Measurements from ENCODE around the gene AKAP9.
"Not testable (repeated sequence)": the region's sequence is repeated elsewhere in the genome, so short reads cannot be mapped to it uniquely, and the experiment has no call there.

The AKAP9 gene

GRCh38 chr7:92006046-92006445 lies 65.4 kb downstream of the AKAP9 start:
- no peak for DNase-seq (ENCODE audit: low read depth in 3 of 3)

GRCh38 chr7:92010215-92010614 lies 69.6 kb downstream of the AKAP9 start:
- DNase-seq (ENCODE audit: low read depth in 3 of 3) = no peak

- DNase-seq (ENCODE audit: low read depth in 3 of 3) = no peak
Observed at GRCh38 chr7:92013611-92014010, 72.9 kb downstream of the AKAP9 start.

GRCh38 chr7:92020636-92021035 lies 80.0 kb downstream of the AKAP9 start:
- DNase-seq (ENCODE audit: low read depth in 3 of 3) = no peak

GRCh38 chr7:92025260-92025659 lies 84.6 kb downstream of the AKAP9 start:
- DNase-seq (ENCODE audit: low read depth in 3 of 3) = no peak

GRCh38 chr7:92026635-92027034 lies 86.0 kb downstream of the AKAP9 start:
- not testable (repeated sequence) for DNase-seq (ENCODE audit: low read depth in 3 of 3)

- not testable (repeated sequence) for DNase-seq (ENCODE audit: low read depth in 3 of 3)
Observed at GRCh38 chr7:92027128-92027527, 86.5 kb downstream of the AKAP9 start.

GRCh38 chr7:92028226-92028625 lies 87.6 kb downstream of the AKAP9 start:
- DNase-seq (ENCODE audit: low read depth in 3 of 3) = no peak

GRCh38 chr7:92028686-92029085 lies 88.0 kb downstream of the AKAP9 start:
- no peak for DNase-seq (ENCODE audit: low read depth in 3 of 3)

GRCh38 chr7:92034116-92034515 lies 93.5 kb downstream of the AKAP9 start:
- no peak for DNase-seq (ENCODE audit: low read depth in 3 of 3)

GRCh38 chr7:92035576-92035975 lies 94.9 kb downstream of the AKAP9 start:
- no peak for DNase-seq (ENCODE audit: low read depth in 3 of 3)

- no peak for DNase-seq (ENCODE audit: low read depth in 3 of 3)
Observed at GRCh38 chr7:92039900-92040299, 99.2 kb downstream of the AKAP9 start.

GRCh38 chr7:92042056-92042737 lies 101.5 kb downstream of the AKAP9 start:
- DNase-seq (ENCODE audit: low read depth in 3 of 3) = no peak

- DNase-seq (ENCODE audit: low read depth in 3 of 3) = no peak
Observed at GRCh38 chr7:92043098-92043497, 102.4 kb downstream of the AKAP9 start.

- DNase-seq (ENCODE audit: low read depth in 3 of 3) = no peak
Observed at GRCh38 chr7:92043637-92044036, 103.0 kb downstream of the AKAP9 start.

- DNase-seq (ENCODE audit: low read depth in 3 of 3) = no peak
Observed at GRCh38 chr7:92044148-92044547, 103.5 kb downstream of the AKAP9 start.

- no peak for DNase-seq (ENCODE audit: low read depth in 3 of 3)
Observed at GRCh38 chr7:92044940-92045339, 104.3 kb downstream of the AKAP9 start.

GRCh38 chr7:92051655-92052054 lies 111.0 kb downstream of the AKAP9 start:
- no peak for DNase-seq (ENCODE audit: low read depth in 3 of 3)

- no peak for DNase-seq (ENCODE audit: low read depth in 3 of 3)
Observed at GRCh38 chr7:92052159-92052558, 111.5 kb downstream of the AKAP9 start.

- no peak for DNase-seq (ENCODE audit: low read depth in 3 of 3)
Observed at GRCh38 chr7:92052684-92053083, 112.0 kb downstream of the AKAP9 start.

- no peak for DNase-seq (ENCODE audit: low read depth in 3 of 3)
Observed at GRCh38 chr7:92053312-92053711, 112.7 kb downstream of the AKAP9 start.

GRCh38 chr7:92056286-92056685 lies 115.6 kb downstream of the AKAP9 start:
- no peak for DNase-seq (ENCODE audit: low read depth in 3 of 3)

- no peak for DNase-seq (ENCODE audit: low read depth in 3 of 3)
Observed at GRCh38 chr7:92057375-92057774, 116.7 kb downstream of the AKAP9 start.

GRCh38 chr7:92058040-92058439 lies 117.4 kb downstream of the AKAP9 start:
- no peak for DNase-seq (ENCODE audit: low read depth in 3 of 3)
